ENCODE measurements around the gene AQP12B. TPM values are rescaled to one million over a fixed set of nuclear protein-coding genes. Genes with fewer than 3 reads are reported as not detected.
A peak's percentile ranks its signal among the peaks of the same experiment; 100 is the strongest.

The AQP12B gene
- total and polyA plus RNA-seq, 2 donors from 2014 or later: not detected

DNA sequence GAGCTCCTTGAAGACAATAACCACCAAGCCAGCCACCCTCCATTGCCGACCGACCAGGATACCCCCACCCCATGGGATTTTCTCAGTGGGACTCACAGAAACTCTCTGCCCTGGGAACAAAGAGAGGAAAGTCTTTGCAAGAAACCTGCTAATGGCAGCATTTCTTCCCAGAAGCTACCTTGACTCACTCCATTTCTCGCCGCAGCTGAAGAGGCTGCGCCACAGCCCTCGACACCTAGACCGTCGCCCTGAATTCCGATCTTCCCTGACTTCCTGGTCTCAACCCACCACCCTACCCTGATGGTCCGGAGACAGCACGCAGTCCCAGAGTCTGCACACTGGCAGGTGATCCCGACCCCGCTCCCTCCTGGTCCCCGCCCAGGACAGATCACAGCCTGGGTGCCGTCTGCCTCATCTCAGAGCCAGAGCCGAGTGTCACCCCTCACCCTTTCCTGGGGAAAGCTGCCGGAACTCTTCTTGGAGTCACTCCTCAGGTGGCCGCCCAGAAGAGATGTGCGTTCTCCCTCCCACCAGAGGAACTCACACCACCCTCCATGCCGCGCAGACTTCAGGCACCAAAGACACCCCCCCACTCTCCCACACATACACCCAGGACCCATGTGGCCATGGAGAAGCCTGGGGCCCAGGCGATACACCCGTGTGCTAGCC lies 33.6 kb upstream of the AQP12B start:
- H3K36me3 ChIP-seq (ENCODE audit: control insufficient read depth in 2 of 3, insufficient read depth in 3 of 3, low read length in 3 of 3): no peaks in the 10 kb centered on the region
- H3K4me1 ChIP-seq (ENCODE audit: control insufficient read depth in 2 of 3, insufficient read depth in 2 of 3, low read depth in 1 of 3, low read length in 3 of 3): no peaks in the 10 kb centered on the region
- TF ChIP-seq, protein P1, sequence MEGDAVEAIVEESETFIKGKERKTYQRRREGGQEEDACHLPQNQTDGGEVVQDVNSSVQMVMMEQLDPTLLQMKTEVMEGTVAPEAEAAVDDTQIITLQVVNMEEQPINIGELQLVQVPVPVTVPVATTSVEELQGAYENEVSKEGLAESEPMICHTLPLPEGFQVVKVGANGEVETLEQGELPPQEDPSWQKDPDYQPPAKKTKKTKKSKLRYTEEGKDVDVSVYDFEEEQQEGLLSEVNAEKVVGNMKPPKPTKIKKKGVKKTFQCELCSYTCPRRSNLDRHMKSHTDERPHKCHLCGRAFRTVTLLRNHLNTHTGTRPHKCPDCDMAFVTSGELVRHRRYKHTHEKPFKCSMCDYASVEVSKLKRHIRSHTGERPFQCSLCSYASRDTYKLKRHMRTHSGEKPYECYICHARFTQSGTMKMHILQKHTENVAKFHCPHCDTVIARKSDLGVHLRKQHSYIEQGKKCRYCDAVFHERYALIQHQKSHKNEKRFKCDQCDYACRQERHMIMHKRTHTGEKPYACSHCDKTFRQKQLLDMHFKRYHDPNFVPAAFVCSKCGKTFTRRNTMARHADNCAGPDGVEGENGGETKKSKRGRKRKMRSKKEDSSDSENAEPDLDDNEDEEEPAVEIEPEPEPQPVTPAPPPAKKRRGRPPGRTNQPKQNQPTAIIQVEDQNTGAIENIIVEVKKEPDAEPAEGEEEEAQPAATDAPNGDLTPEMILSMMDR (IDR thresholded peaks at IDR 0.05; ENCODE audit: borderline replicate concordance, extremely low read depth, insufficient read depth): no peak
- no peaks in the 10 kb centered on the region for H3K27me3 ChIP-seq (ENCODE audit: control insufficient read depth, insufficient read depth, low read length)
- H3K9me3 ChIP-seq (ENCODE audit: control insufficient read depth in 2 of 3, insufficient read depth in 1 of 3, low read length in 3 of 3): no peaks in the 10 kb centered on the region
- no peak overlapping the region for H3K4me3 ChIP-seq (ENCODE audit: low read length in 3 of 3)
- intact Hi-C loops (cut with DNase I): no loop called here
- DNase-seq (peak in 1 of 5 donors; percentile 51), FAIRE-seq (no peak)
- H3K27ac ChIP-seq (ENCODE audit: low read depth in 2 of 2, low read length in 2 of 2): no peak overlapping the region
- no peak overlapping the region for H3K9ac ChIP-seq (ENCODE audit: low read length in 3 of 3)

DNA sequence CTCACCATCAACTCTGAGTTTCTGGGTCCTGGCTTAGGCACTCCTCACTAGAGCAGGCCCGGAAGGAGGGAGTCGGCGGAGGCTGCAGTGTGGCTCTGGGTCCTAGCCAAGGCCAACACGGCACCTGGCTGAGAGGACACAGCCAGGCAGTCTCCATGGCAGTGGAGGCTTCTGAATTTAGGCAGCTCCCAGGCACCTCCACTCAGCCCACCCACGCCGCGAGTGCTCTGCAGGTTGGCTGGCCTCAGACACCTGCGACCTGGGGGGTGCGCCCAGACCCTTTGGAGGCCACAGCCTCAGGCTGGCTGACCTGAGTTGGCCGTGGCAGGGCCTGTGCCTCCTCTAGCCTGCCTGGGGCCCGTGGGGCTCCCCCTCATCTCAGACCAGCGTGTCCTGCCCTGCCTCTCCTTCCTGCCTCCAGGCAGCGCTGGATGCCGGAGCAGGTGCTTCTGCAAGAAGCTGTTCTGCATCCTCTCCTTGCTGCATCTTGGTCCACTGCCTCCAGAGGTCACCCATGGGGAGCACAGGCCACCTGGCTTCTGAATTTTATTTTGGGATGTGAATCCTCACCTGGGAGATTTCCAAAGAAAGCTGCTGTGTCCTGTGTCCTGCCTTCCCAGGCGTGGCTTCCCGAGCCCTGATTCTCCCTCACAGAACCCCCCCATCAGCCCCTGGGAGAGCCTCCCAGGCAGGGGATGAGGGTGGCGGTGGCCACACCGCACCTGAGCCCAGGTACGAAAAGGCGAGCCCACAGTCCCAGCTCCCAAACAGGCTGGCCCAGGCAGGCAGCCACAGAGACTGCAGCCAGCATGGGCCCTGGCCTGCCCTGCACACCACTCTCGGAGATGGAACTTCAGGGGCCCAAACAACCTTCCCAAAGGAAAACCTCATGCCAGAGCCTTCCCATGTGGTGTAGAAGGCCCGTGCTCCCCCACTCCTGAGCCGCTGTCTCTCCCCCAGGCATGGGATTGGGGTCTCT lies 32.4 kb upstream of the AQP12B start:
- DNase-seq (peak in 1 of 5 donors; percentile 60), FAIRE-seq (no peak)
- no peak overlapping the region for H3K9ac ChIP-seq (ENCODE audit: low read length in 3 of 3)
- H3K27ac ChIP-seq (ENCODE audit: low read depth in 2 of 2, low read length in 2 of 2): no peak overlapping the region
- H3K9me3 ChIP-seq (ENCODE audit: control insufficient read depth in 2 of 3, insufficient read depth in 1 of 3, low read length in 3 of 3): no peaks in the 10 kb centered on the region
- intact Hi-C loops (cut with DNase I): no loop called here
- no peaks in the 10 kb centered on the region for H3K36me3 ChIP-seq (ENCODE audit: control insufficient read depth in 2 of 3, insufficient read depth in 3 of 3, low read length in 3 of 3)
- H3K27me3 ChIP-seq (ENCODE audit: control insufficient read depth, insufficient read depth, low read length): no peaks in the 10 kb centered on the region
- H3K4me3 ChIP-seq (ENCODE audit: low read length in 3 of 3): no peak overlapping the region
- TF ChIP-seq, protein P1 (IDR thresholded peaks at IDR 0.05; ENCODE audit: borderline replicate concordance, extremely low read depth, insufficient read depth): no peak
- no peaks in the 10 kb centered on the region for H3K4me1 ChIP-seq (ENCODE audit: control insufficient read depth in 2 of 3, insufficient read depth in 2 of 3, low read depth in 1 of 3, low read length in 3 of 3)

DNA sequence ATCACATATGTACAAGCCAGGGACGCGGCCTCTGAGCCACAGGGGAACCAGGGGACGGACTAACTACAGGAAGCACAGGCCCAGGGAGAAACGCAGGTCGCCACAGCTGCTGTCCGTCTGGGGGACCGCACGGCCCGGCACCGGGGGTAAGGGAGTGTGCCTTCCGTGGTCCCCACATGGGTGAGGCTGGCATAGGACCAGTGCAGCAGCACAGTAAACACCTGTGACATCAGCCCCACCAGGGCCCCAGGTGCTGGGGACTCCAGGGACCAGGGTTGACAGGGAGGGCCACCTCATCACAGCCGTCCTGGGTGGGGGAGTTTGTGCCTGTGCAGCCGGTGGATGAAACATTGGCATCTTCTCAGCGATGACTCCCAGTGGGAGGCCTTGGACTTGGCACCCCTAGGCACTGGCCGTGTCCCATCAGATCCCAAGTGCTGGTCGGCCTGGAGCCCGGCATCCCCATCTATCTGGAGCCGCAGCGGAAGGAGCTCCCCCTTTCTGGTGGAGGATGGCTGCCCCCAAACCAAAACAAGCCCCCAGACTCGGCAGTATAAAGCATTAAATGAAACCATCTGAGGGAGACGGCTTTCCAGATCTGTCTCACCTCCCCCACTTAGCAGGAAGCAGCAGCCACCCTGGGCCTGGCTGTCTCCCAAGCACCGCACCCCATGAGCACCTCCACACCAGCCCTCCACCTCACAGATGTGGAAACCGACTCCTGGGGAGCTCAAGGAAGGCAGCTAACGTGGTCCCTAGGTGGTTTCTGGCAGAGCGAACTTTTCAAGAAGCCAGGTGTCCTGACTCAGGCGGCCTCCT lies 31.5 kb upstream of the AQP12B start:
- no peaks in the 10 kb centered on the region for H3K27me3 ChIP-seq (ENCODE audit: control insufficient read depth, insufficient read depth, low read length)
- no peaks in the 10 kb centered on the region for H3K4me1 ChIP-seq (ENCODE audit: control insufficient read depth in 2 of 3, insufficient read depth in 2 of 3, low read depth in 1 of 3, low read length in 3 of 3)
- FAIRE-seq (no peak), DNase-seq (peak in 1 of 5 donors; percentile 56)
- H3K36me3 ChIP-seq (ENCODE audit: control insufficient read depth in 2 of 3, insufficient read depth in 3 of 3, low read length in 3 of 3): no peaks in the 10 kb centered on the region
- no peak overlapping the region for H3K27ac ChIP-seq (ENCODE audit: low read depth in 2 of 2, low read length in 2 of 2)
- H3K9ac ChIP-seq (ENCODE audit: low read length in 3 of 3): no peak overlapping the region
- intact Hi-C loops (cut with DNase I): no loop called here
- TF ChIP-seq, protein P1 (IDR thresholded peaks at IDR 0.05; ENCODE audit: borderline replicate concordance, extremely low read depth, insufficient read depth): no peak
- no peaks in the 10 kb centered on the region for H3K9me3 ChIP-seq (ENCODE audit: control insufficient read depth in 2 of 3, insufficient read depth in 1 of 3, low read length in 3 of 3)
- no peak overlapping the region for H3K4me3 ChIP-seq (ENCODE audit: low read length in 3 of 3)
